H1 (cell line): ENCODE measurements around the gene RILPL1. TPM values are rescaled to one million over a fixed set of nuclear protein-coding genes. Genes with fewer than 3 reads are reported as not detected.

ENCODE experiments used
- CTCF ChIA-PET: fragments of 300-600 bp; sonication (Branson Sonifier 250); formaldehyde crosslinking; loops from one replicate; lab custom pipeline; 2021; ENCODE audit not compliant: partially characterized antibody; lab: Charles Lee
- POLR2A ChIA-PET: fragments of 300-600 bp; sonication (Branson Sonifier 250); formaldehyde crosslinking; loops from one replicate; lab custom pipeline; 2021; ENCODE audit warnings: inconsistent platforms; ENCODE audit not compliant: partially characterized antibody; lab: Charles Lee
- DNase-seq, 2 experiments: peaks; one replicate each; pipeline versions ENCODE4 v3.0.0 to v3.0.0-alpha.2; 2010 to 2022; ENCODE audit warnings: low spot score in 2 of 2, low read depth in 1 of 2, mixed read lengths in 1 of 2
- FAIRE-seq: peaks from 2 replicates; lab custom pipeline; 2011; peaks lifted over from hg19 to GRCh38; lab: Jason Lieb, UNC
- H2AFZ ChIP-seq: 2 replicates; pipeline ENCODE4 v1.8.1; 2012; ENCODE audit warnings: low read length, inconsistent platforms
- H2AK5ac ChIP-seq: 2 replicates; pipeline ENCODE4 v1.6.1; 2013; ENCODE audit warnings: low read depth, low read length
- H2BK120ac ChIP-seq: replicated peaks from 2 replicates; pipeline ENCODE3; 2013; ENCODE audit warnings: low read depth, low read length, inconsistent platforms
- H2BK12ac ChIP-seq: 2 replicates; pipeline ENCODE4 v1.6.1; 2013; ENCODE audit warnings: low read depth, low read length
- H2BK15ac ChIP-seq: 2 replicates; pipeline ENCODE4 v1.6.1; 2013; ENCODE audit warnings: low read length
- H2BK20ac ChIP-seq: 2 replicates; pipeline ENCODE4 v1.6.1; 2013; ENCODE audit warnings: low read length
- H2BK5ac ChIP-seq: 2 replicates; pipeline ENCODE4 v1.6.1; 2013; ENCODE audit warnings: low read depth, low read length
- H3K14ac ChIP-seq: 2 replicates; pipeline ENCODE4 v1.6.1; 2013; ENCODE audit warnings: inconsistent platforms; ENCODE audit not compliant: insufficient read length
- H3K18ac ChIP-seq: 2 replicates; pipeline ENCODE4 v1.6.1; 2013; ENCODE audit warnings: low read length; ENCODE audit errors: extremely low read depth
- H3K23ac ChIP-seq: 2 replicates; pipeline ENCODE4 v1.6.1; 2013; ENCODE audit warnings: inconsistent platforms; ENCODE audit not compliant: insufficient read length
- H3K23me2 ChIP-seq: 2 replicates; pipeline ENCODE4 v1.6.1; 2013; ENCODE audit warnings: low read depth, low read length
- H3K27ac ChIP-seq: 2 replicates; pipeline ENCODE4 v1.6.1; 2011; ENCODE audit warnings: low read depth, low read length, inconsistent platforms
- H3K27me3 ChIP-seq, 4 experiments: replicated peaks in 1 of 4; 1 replicate in 1 of 4; 2 replicates in 3 of 4; pipeline versions ENCODE4 v1.6.1 to v1.8.1; 2011 to 2013; ENCODE audit warnings: low read length in 3 of 4, mild to moderate bottlenecking in 3 of 4, inconsistent platforms in 2 of 4, mixed read lengths in 2 of 4, moderate library complexity in 1 of 4; ENCODE audit not compliant: control insufficient read depth in 3 of 4, insufficient read depth in 3 of 4; ENCODE audit errors: extremely low read depth in 1 of 4
- H3K36me3 ChIP-seq, 4 experiments: 2 replicates each; pipeline versions ENCODE4 v1.6.1 to v1.8.1; 2011 to 2013; ENCODE audit warnings: mild to moderate bottlenecking in 4 of 4, low read length in 3 of 4, moderate library complexity in 2 of 4, control low read depth in 1 of 4, inconsistent platforms in 1 of 4; ENCODE audit not compliant: insufficient read depth in 4 of 4, control insufficient read depth in 2 of 4
- H3K4ac ChIP-seq: replicated peaks from 2 replicates; pipeline ENCODE3; 2013; ENCODE audit warnings: low read length, low read depth, mixed read lengths, inconsistent platforms; ENCODE audit not compliant: insufficient read length
- H3K4me1 ChIP-seq, 4 experiments: replicated peaks in 1 of 4; 1 replicate in 1 of 4; 2 replicates in 3 of 4; pipeline versions ENCODE4 v1.6.1 to v1.8.1; 2011 to 2013; ENCODE audit warnings: low read length in 3 of 4, inconsistent platforms in 2 of 4, mixed read lengths in 1 of 4; ENCODE audit not compliant: insufficient read depth in 4 of 4, control insufficient read depth in 3 of 4
- H3K4me2 ChIP-seq, 2 experiments: 2 replicates each; pipeline versions ENCODE4 v1.6.1 to v1.8.1; 2011 to 2013; ENCODE audit warnings: low read depth in 2 of 2, low read length in 2 of 2, control low read depth in 1 of 2, inconsistent platforms in 1 of 2, mild to moderate bottlenecking in 1 of 2; ENCODE audit not compliant: insufficient read depth in 1 of 2
- H3K4me3 ChIP-seq, 4 experiments: fragments of 200-600, 300-600 bp in 1 of 4; sonication (generic), shearing (Covaris generic), sonication (Bioruptor Twin) in 1 of 4; 2 replicates each; pipeline versions ENCODE4 v1.5.1 to v1.8.1; 2011 to 2016; ENCODE audit warnings: low read length in 4 of 4, low read depth in 3 of 4, control low read depth in 2 of 4, inconsistent platforms in 2 of 4, mild to moderate bottlenecking in 2 of 4, mixed read lengths in 1 of 4, moderate library complexity in 1 of 4; ENCODE audit not compliant: insufficient read depth in 2 of 4; ENCODE audit errors: extremely low read depth in 1 of 4
- H3K56ac ChIP-seq: replicated peaks from 2 replicates; pipeline ENCODE3; 2013; ENCODE audit warnings: low read depth, mild to moderate bottlenecking, mixed read lengths, low read length, inconsistent platforms; ENCODE audit not compliant: insufficient read length
- H3K79me1 ChIP-seq: 2 replicates; pipeline ENCODE4 v1.6.1; 2013; ENCODE audit warnings: low read depth, low read length, control low read depth
- H3K79me2 ChIP-seq, 2 experiments: 2 replicates each; pipeline versions ENCODE4 v1.6.1 to v1.8.1; 2012 to 2013; ENCODE audit warnings: low read length in 2 of 2, mild to moderate bottlenecking in 2 of 2, inconsistent platforms in 1 of 2; ENCODE audit not compliant: insufficient read depth in 2 of 2, control insufficient read depth in 1 of 2
- H3K9ac ChIP-seq, 4 experiments: replicated peaks in 1 of 4; 1 replicate in 1 of 4; 2 replicates in 3 of 4; pipeline versions ENCODE4 v1.6.1 to v1.8.1; 2011 to 2013; ENCODE audit warnings: low read depth in 3 of 4, low read length in 3 of 4, control low read depth in 2 of 4, mild to moderate bottlenecking in 2 of 4, moderate library complexity in 2 of 4, inconsistent platforms in 1 of 4; ENCODE audit errors: extremely low read depth in 1 of 4
- H3K9me3 ChIP-seq, 2 experiments: 2 replicates each; pipeline versions ENCODE4 v1.6.1 to v1.8.1; 2012 to 2013; ENCODE audit warnings: mild to moderate bottlenecking in 2 of 2, moderate library complexity in 2 of 2, control low read depth in 1 of 2, inconsistent platforms in 1 of 2, low read depth in 1 of 2, low read length in 1 of 2, mixed read lengths in 1 of 2; ENCODE audit not compliant: insufficient read depth in 2 of 2
- H4K20me1 ChIP-seq, 2 experiments: replicated peaks in 1 of 2; 2 replicates each; pipeline versions ENCODE3 to v1.8.1; 2011 to 2013; ENCODE audit warnings: inconsistent platforms in 2 of 2, low read length in 2 of 2, mild to moderate bottlenecking in 1 of 2; ENCODE audit not compliant: insufficient read depth in 2 of 2, control insufficient read depth in 1 of 2
- H4K5ac ChIP-seq: 2 replicates; pipeline ENCODE4 v1.6.1; 2013; ENCODE audit warnings: low read length, low read depth, mixed read lengths, inconsistent platforms; ENCODE audit not compliant: insufficient read length
- H4K8ac ChIP-seq: 2 replicates; pipeline ENCODE4 v1.8.0; 2013; ENCODE audit warnings: mild to moderate bottlenecking, moderate library complexity, low read length, inconsistent platforms; ENCODE audit not compliant: insufficient read depth; ENCODE audit errors: extremely low read depth
- H4K91ac ChIP-seq: replicated peaks from 2 replicates; pipeline ENCODE3; 2013; ENCODE audit warnings: low read length, mixed read lengths, inconsistent platforms; ENCODE audit not compliant: insufficient read length
- ASH2L ChIP-seq: fragments of 200-600, 300-600 bp; sonication (generic); IDR thresholded peaks from one replicate; pipeline ENCODE4 v1.7.1; 2017; ENCODE audit warnings: low read length
- CHD1 ChIP-seq: IDR thresholded peaks from 2 replicates; pipeline ENCODE4 v1.6.1; 2012; ENCODE audit warnings: low read depth, low read length, improper control_type of control experiment
- CTCF ChIP-seq, 3 experiments: IDR thresholded peaks; 1 replicate in 2 of 3; 2 replicates in 1 of 3; pipeline versions ENCODE4 v1.5.1 to v1.6.1; 2011; ENCODE audit warnings: low read length in 3 of 3, mild to moderate bottlenecking in 3 of 3, inconsistent platforms in 2 of 3, low read depth in 1 of 3, moderate library complexity in 1 of 3; ENCODE audit not compliant: insufficient read depth in 1 of 3; ENCODE audit errors: control extremely low read depth in 1 of 3
- FOSL1 ChIP-seq: IDR thresholded peaks from 2 replicates; pipeline ENCODE4 v1.6.1; 2011; ENCODE audit warnings: mild to moderate bottlenecking, low read depth, low read length, moderate library complexity; ENCODE audit not compliant: insufficient read depth
- MAFK ChIP-seq: IDR thresholded peaks from 2 replicates; pipeline ENCODE4 v1.6.1; 2012; ENCODE audit warnings: low read depth, mild to moderate bottlenecking, improper control_type of control experiment, low read length
- MAX ChIP-seq: IDR thresholded peaks from 2 replicates; pipeline ENCODE4 v1.6.1; 2012; ENCODE audit warnings: inconsistent platforms
- PHF8 ChIP-seq: fragments of 200-600 bp; sonication (generic); conservative IDR thresholded peaks from 2 replicates; pipeline ENCODE4 v1.7.1; 2012; ENCODE audit warnings: low read depth, mild to moderate bottlenecking, inconsistent platforms, low read length, moderate library complexity
- POLR2A ChIP-seq, 2 experiments: IDR thresholded peaks; 1 replicate in 1 of 2; 2 replicates in 1 of 2; pipeline ENCODE4 v1.6.1; 2011; ENCODE audit warnings: low read depth in 2 of 2, low read length in 2 of 2, mild to moderate bottlenecking in 2 of 2; ENCODE audit errors: control extremely low read depth in 1 of 2
- RXRA ChIP-seq: IDR thresholded peaks from 2 replicates; pipeline ENCODE4 v1.6.1; 2011; ENCODE audit warnings: low read depth, mild to moderate bottlenecking, low read length, moderate library complexity; ENCODE audit not compliant: insufficient read depth
- SAP30 ChIP-seq: fragments of 300-600 bp; sonication (generic); IDR thresholded peaks from 2 replicates; pipeline ENCODE4 v1.7.1; 2012; ENCODE audit warnings: low read length, moderate library complexity, mild to moderate bottlenecking, inconsistent platforms; ENCODE audit not compliant: insufficient read depth, insufficient replicate concordance
- TBP ChIP-seq: IDR thresholded peaks from 2 replicates; pipeline ENCODE4 v1.6.1; 2011; ENCODE audit warnings: low read depth, low read length, improper control_type of control experiment
- TCF12 ChIP-seq: IDR thresholded peaks from 2 replicates; pipeline ENCODE4 v1.6.1; 2011; ENCODE audit warnings: low read depth, mild to moderate bottlenecking, low read length
- WGBS, 2 experiments: shearing (Covaris generic) in 1 of 2; methylation state at CpG; one replicate each; pipeline versions ENCODE4 v1.1.6 to v1.1.7; 2013 to 2015; ENCODE audit warnings: low lambda C conversion rate in 2 of 2, mixed read lengths in 2 of 2, inconsistent platforms in 1 of 2, low coverage in 1 of 2, missing lambda C conversion rate in 1 of 2; ENCODE audit not compliant: insufficient replicate concordance in 2 of 2, insufficient coverage in 1 of 2, insufficient read length in 1 of 2; ENCODE audit errors: extremely low coverage in 1 of 2, missing lambda C conversion rate in 1 of 2; 5-methylcytosine and 5-hydroxymethylcytosine counted together
- polyA plus RNA-seq, 7 experiments: library from polyadenylated mRNA; depleted of rRNA in 3 of 7; stranded (reverse) in 5 of 7; unstranded in 2 of 7; fragments of >200 nt in 5 of 7; fragments of 200-250 nt in 2 of 7; gene quantifications; 1 replicate in 5 of 7; 2 replicates in 1 of 7; 4 replicates in 1 of 7; pipeline versions ENCODE4 v1.2.1 to v1.2.3, GENCODE V29; 2011 to 2013; ENCODE audit warnings: missing spikeins in 2 of 7, mixed read lengths in 2 of 7
- total RNA-seq: library from RNA; stranded (reverse); fragmentation: NEBNext Ultra II Directional; extraction: Animal tissue kit (Norgen Biotek cat#: 25700); gene quantifications from 2 replicates; pipeline ENCODE4 v1.2.1, GENCODE V29; 2021

RILPL1 gene
- total and polyA plus RNA-seq, 2 of the 8 experiments (the other 6 are each of a cell fraction or from before 2014, with no cell fraction given): 6.7 to 9.4 TPM

GRCh38 chr12:123528858-123529257 lies 4.7 kb downstream of the RILPL1 start:
- no peaks in the 10 kb centered on the region; a peak in 2 of 7 replicates for H3K4me1 ChIP-seq
- whole genome bisulfite sequencing, 2 experiments: 91% methylated on average over 5 of the region's 5 CpGs; no CpG with 5 or more reads in 1 of the 2 experiments
- H3K14ac ChIP-seq: no peak overlapping the region
- H2BK12ac ChIP-seq: no peak overlapping the region
- peaks cover 0 to 6% of the 10 kb centered on the region in 2 experiments for H4K20me1 ChIP-seq
- no peak overlapping the region for H4K8ac ChIP-seq
- H3K23me2 ChIP-seq: peaks cover 6% of the 10 kb centered on the region; the same call in 1 of the 2 replicates
- H2BK15ac ChIP-seq: no peak overlapping the region
- no peak overlapping the region for H3K56ac ChIP-seq
- H4K91ac ChIP-seq: no peak overlapping the region
- no peak overlapping the region for H3K4me2 ChIP-seq
- ChIA-PET POLR2A (interaction anchor here (0.6 kb wide), 1 partner anchor 289 kb away, joined by 3 read pairs; no protein-coding TSS in a partner anchor), CTCF (interaction anchor here (0.7 to 1.3 kb wide), 5 partner anchors 10 to 93 kb away, joined by 3 to 4 read pairs (median 3); no protein-coding TSS in a partner anchor)
- H3K4me3 ChIP-seq: no peak overlapping the region
- H2BK5ac ChIP-seq: no peak overlapping the region
- no peaks in the 10 kb centered on the region for H3K79me2 ChIP-seq
- DNase-seq (no peak), FAIRE-seq (no peak)
- H3K36me3 ChIP-seq: no peaks in the 10 kb centered on the region
- no peaks in the 10 kb centered on the region for H3K9me3 ChIP-seq
- H3K27ac ChIP-seq: no peak overlapping the region
- no peak overlapping the region for H2BK120ac ChIP-seq
- no peak overlapping the region for H3K4ac ChIP-seq
- no peak overlapping the region for H2AFZ ChIP-seq
- H3K79me1 ChIP-seq: no peaks in the 10 kb centered on the region
- no peak overlapping the region for H3K23ac ChIP-seq
- H3K9ac ChIP-seq: no peak overlapping the region
- no peak overlapping the region for H2AK5ac ChIP-seq
- no peak overlapping the region for H3K18ac ChIP-seq
- peaks cover 0 to 4% (median 0%) of the 10 kb centered on the region in 4 experiments; a peak in 3 of 7 replicates for H3K27me3 ChIP-seq
- no peak overlapping the region for H4K5ac ChIP-seq
- no peak overlapping the region for H2BK20ac ChIP-seq
- TF ChIP-seq MAFK (no peak), POLR2A (IDR thresholded peaks at IDR 0.05; ENCODE audit: control extremely low read depth in 1 of 2, low read depth in 2 of 2, low read length in 2 of 2) (no peak), MAX (no peak), TBP (no peak), TCF12 (no peak), FOSL1 (no peak), SAP30 (no peak), RXRA (no peak), ASH2L (no peak), PHF8 (no peak), CHD1 (no peak), CTCF (IDR thresholded peaks at IDR 0.05; ENCODE audit: control extremely low read depth in 1 of 3, insufficient read depth in 1 of 3, low read depth in 1 of 3, low read length in 3 of 3) (no peak)
